GM19043 (cell line): ENCODE data around the gene NR1D2.

Experiments
- ATAC-seq: cut with Tn5 transposase; IDR thresholded peaks from one replicate; pipeline ENCODE4 v1.9.1; 2021; ENCODE audit warnings: low read depth; ENCODE audit not compliant: unreplicated experiment

NR1D2 gene

GRCh38 chr3:23961913-23962312, 16.8 kb downstream of the NR1D2 start:
- ATAC-seq: no peak

GRCh38 chr3:23964537-23965235, 19.6 kb downstream of the NR1D2 start:
- ATAC-seq: no peak

- no peak for ATAC-seq
Measured at GRCh38 chr3:23966328-23966727, 21.2 kb downstream of the NR1D2 start.

GRCh38 chr3:23968463-23969184, 23.5 kb downstream of the NR1D2 start:
- ATAC-seq: no peak

- no peak for ATAC-seq
Measured at GRCh38 chr3:23969393-23969792, 24.3 kb downstream of the NR1D2 start.

GRCh38 chr3:23971684-23972083, 26.6 kb downstream of the NR1D2 start:
- ATAC-seq: no peak

DNA sequence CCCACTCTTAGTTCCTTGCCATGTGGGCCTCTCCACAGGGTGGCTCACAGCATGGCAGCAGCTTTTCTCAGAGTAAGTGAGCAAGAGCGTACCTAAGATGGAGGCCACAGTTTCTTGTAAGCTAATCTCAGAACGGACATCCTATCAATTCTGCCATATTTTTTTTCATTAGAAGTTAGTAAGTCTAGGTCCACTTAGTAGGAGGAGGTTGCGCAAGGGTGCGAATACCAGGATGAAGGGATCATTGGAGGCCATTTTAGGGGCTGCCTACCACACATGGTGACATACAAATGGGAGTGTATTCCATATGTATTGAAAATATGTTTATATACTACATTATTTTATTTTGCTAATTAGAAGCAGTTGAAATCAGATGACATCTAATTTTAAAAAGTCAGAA, 31.5 kb downstream of the NR1D2 start:
- ATAC-seq: no peak

DNA sequence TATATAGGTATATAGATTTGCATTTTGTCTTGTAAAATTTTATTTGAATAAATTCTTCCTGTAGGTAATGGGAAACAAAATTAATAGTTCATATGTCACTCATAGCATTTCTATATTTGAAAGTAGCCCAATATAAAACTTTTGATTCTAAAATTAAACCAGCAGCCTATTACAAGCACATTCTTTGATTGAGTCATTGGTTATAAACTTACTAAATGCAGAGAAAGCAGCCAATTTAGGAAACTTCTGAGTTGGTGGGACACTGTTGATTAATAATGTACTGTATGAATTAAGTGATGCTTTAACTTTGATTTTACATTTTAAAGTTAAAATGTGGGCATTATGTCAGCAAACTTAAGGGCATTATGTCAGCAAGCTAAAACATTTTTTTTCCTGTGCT, 34.5 kb downstream of the NR1D2 start:
- ATAC-seq: no peak

DNA sequence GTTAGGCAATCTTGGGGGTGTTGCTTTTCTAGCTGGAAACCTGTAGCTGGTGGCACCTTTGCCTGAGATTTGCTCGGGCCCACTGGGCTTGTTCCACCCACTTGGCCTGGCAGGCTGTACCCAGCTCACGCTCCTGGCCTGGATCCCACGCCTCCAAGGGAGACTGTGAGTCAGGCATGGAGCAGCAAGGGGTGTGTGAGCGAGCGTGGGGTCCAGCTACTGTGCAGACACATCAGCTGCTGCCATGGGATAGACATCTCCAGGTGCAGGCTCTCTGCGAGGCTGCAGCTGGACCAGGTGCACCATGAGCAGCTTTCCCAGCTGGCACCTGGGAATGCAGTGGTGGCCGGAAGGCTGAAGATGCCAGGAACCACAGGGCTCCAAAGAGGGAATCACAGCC, 36.0 kb downstream of the NR1D2 start:
- no peak for ATAC-seq

DNA sequence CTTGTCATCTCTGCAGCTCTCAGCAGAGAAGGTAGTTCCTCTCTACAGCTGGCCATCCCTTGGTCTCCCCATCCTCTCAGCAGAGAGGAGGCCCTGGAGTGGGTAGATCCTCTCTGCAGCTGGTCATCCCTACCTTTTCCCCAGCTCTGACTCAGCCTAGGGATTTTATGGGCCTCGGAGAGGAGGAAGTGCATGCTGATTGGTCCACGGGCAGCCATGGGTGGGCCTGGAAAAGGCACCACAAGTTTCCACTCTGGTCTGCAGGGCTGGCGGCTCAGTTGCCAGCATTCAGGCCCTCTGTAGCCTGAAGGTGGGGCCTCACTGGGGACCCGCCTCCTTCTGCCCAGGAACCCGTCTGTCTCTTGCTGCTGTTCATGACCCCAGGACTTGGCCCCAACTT, 36.9 kb downstream of the NR1D2 start:
- ATAC-seq: no peak

GRCh38 chr3:23984934-23985333, 39.8 kb downstream of the NR1D2 start:
- ATAC-seq: no peak

DNA sequence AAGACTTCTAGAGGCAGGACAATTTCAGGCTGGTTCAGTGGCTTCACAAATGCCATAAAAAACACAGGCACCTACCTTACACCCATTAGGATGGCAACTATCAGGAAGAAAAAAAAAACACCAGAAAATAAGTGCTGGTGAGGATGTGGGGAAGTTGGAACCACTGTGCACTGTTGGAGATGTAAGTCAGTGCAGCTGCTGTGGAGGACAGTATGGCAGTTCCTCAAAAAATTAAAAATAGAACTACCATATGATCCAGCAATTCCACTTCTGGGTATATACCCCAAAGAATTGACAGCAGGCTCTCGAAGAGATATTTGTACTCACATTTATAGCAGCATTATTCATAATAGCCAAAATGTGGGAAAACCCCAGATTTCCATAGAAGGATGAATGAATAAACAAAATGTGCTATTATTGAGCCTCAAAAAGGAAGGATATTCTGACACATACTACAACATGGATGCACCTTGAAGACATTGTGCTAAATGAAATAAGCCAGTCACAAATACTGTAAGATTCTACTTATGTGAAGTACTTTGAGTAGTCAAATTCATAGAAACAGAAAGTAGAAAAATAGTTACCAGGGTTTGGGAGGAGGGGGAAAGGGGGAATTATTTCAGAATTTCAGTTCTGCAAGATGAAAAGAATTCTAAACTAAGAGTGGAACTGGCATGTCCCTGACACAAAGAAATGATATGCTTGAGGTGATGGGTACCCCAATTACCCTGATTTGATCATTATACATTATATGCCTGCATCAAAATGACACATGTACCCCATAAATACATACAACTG, 40.9 kb downstream of the NR1D2 start:
- ATAC-seq: no peak

DNA sequence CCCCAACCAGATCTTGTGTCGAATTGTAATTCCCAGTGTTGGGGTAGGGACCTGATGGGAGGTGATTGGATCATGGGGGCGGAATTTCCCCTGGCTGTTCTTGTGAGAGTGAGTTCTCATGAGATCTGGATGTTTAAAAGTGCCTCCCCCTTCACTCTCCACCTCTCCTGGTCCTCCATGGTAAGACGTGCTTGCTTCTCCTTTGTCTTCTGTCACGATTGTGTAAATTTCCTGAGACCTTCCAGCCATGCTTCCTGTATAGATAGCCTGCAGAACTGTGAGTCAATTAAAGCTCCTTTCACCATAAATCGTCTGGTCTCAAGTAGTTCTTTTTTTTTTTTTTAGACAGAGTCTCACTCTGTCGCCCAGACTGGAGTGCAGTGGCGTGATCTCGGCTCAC, 42.3 kb downstream of the NR1D2 start:
- ATAC-seq: no peak

DNA sequence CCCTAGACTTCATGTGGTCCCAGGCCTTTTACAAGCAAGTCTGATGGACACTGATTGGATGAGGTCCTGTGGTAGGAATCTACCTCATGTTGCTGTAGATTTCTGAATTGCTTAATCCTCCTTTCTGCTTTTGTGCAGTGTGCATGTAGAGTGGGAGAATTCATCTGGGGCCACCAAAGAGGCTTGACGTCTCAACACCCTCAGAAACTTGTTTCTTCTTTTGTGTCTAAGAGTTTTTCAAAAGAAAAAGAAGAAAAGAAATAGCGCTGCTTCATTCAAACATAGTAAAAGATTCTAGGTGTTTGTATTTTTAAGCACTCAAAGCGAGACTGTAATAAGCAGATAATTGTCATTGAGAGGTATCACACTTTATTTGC, 46.2 kb downstream of the NR1D2 start:
- no peak for ATAC-seq

DNA sequence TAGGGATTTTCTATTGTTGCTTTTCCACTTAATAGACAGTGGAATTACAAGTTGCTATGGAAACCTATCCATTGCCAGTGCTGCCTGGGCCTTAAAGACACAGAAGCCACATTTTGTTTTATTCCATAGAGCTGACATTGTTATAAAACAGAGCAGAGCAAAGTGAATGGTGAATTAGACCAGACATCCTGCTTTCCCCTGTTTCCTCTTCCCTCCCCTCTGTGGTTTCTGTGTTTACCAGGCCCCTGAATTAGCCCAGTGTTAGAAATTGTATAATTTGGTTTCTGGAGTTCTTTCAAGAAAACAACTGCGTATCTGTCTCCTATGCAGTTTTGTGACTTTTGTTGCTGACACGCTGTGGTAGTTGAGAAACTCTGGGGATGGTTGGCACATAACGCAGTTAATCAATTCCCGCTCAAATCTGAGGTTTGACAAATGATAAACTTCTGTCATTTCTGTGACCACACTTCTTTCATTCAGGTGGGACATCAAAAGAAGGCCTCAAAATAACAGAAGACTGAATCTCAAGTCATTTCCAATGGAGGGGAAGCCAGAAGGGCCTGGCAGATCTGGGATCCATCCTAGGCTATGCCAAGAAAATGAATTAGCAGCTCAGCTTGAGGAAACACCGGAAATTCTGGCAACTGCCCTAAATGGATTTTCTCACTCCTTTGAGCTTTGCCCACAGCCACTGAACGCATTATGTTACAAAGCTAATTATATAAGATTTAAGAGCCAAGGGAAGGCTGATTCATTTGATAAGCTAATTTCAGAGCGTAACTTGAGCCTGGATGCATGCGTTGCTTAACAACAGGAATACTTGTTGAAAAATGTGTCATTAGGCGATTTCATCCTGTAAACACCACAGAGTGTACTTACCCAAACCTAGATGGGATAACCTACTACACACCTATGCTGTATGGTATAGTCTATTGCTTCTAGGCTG, 46.9 kb downstream of the NR1D2 start:
- ATAC-seq: no peak

DNA sequence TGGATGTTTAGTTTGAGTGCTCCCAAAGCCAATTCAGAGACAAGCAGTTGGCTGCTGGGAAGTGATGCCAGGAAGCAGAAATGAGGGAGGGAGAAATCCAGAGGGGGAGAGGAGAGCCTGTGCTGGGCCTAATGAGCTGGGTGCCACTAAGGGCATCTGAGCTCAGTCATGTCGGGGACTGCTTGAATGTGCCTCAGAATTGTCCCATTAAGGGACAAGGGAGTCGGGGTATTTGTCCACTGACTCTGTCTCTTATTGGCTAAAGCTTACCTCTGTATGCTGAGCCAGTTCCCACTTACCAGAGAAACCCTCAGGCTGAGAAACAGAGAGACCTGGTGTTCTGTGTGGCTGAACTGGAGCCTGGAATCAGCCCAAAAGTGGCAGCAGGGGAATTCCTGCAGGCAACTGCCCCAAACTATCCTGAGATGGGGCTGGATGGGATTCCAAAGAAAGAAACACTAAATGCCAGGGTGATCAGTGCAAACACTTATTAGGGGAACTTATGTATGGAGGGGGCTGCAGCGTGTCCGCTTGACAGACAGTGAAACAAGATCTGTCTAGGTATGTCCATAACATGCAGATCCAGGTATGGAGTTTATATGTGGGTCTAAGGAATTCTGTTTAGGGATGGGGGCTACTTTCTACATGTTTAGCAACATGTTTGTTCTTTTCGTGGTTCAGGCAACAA, 48.6 kb downstream of the NR1D2 start:
- no peak for ATAC-seq

DNA sequence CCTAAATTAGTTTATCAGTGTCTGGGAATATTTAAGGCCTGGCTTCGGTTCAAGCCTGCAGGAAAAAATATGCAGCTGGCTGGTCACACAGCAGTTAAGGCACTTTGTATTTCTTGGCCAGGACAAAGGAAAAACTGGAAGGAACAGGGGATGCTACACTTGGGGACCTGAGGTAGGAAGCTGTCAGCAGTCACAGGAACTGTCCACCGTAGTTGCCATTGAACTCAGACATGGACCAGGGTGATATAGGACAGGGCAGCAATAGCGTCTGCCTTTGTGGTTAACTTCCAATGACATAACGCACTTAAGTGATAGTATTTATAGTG, 49.1 kb downstream of the NR1D2 start:
- ATAC-seq: no peak

DNA sequence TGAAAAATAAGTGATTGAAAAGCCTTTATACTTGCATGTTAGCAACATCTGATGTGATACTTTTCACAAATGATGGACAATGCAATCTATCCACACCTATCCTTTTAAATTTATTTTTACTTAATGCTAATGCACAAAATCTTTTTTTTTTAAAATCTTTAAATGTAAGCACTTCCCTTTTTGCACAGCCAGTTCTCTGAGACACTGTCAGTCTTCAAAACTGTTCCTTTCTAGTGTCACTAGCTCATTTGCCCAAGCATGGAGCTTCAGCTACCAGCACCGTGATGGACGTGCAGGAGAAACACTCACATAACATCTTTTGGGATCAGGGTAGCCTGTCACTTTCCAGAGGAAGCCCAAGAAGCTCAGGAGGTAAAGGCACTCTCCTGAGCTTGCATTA, 50.1 kb downstream of the NR1D2 start:
- no peak for ATAC-seq

DNA sequence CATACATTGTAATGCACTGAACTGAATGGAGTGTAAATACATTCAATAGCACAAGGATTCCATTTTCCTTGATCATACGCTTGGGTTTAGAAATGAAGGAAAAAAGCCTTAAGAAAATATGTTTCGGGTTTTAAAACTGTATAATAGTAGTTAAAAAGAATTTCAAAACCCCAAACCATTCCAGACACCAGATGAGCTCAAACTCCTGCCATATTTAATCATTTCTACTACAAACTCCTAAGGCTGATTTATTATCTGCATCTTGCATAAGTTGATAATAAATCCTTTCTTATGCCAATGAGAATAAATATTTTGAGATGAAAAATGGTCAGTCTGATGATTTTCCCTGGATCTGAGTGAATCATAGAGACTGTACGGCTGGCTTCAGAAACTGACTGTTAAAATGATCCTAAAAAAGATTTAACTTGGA, 51.0 kb downstream of the NR1D2 start:
- no peak for ATAC-seq

GRCh38 chr3:23999012-23999641, 54.0 kb downstream of the NR1D2 start:
- ATAC-seq: peak; percentile 64
